Liver (tissue), 9 donors: ENCODE data around the gene TNN. TPM values are rescaled to one million over a fixed set of nuclear protein-coding genes. Genes with fewer than 3 reads are reported as not detected.

Experiments
- DNase-seq: peaks from one replicate; pipeline ENCODE4 v3.0.0-alpha.2; 2017; ENCODE audit warnings: low spot score
- H3K27ac ChIP-seq, 2 donors: one replicate each; pipeline ENCODE4 v1.7.0; 2013; ENCODE audit warnings: inconsistent platforms in 2 of 2, low read length in 2 of 2, control low read depth in 1 of 2, low read depth in 1 of 2, mild to moderate bottlenecking in 1 of 2
- H3K27me3 ChIP-seq, 4 donors: one replicate each; pipeline versions ENCODE4 v1.6.1 to v1.7.0; 2013; ENCODE audit warnings: low read length in 3 of 4, inconsistent platforms in 1 of 4, mild to moderate bottlenecking in 1 of 4, moderate library complexity in 1 of 4; ENCODE audit not compliant: control insufficient read depth in 4 of 4, insufficient read depth in 4 of 4
- H3K36me3 ChIP-seq, 4 donors: one replicate each; pipeline versions ENCODE4 v1.6.1 to v1.7.0; 2013; ENCODE audit warnings: low read length in 3 of 4, mild to moderate bottlenecking in 3 of 4, low read depth in 1 of 4, moderate library complexity in 1 of 4; ENCODE audit not compliant: control insufficient read depth in 4 of 4, insufficient read depth in 3 of 4
- H3K4me1 ChIP-seq, 4 donors: one replicate each; pipeline versions ENCODE4 v1.6.1 to v1.7.0; 2013; ENCODE audit warnings: low read length in 3 of 4, mild to moderate bottlenecking in 3 of 4, moderate library complexity in 1 of 4; ENCODE audit not compliant: control insufficient read depth in 4 of 4, insufficient read depth in 4 of 4
- H3K4me3 ChIP-seq, 3 donors: one replicate each; pipeline versions ENCODE4 v1.6.1 to v1.7.0; 2013; ENCODE audit warnings: low read length in 3 of 3, control low read depth in 1 of 3, low read depth in 1 of 3, mild to moderate bottlenecking in 1 of 3
- H3K9ac ChIP-seq, 2 donors: one replicate each; pipeline ENCODE4 v1.7.0; 2013; ENCODE audit warnings: low read length in 2 of 2, mild to moderate bottlenecking in 2 of 2, moderate library complexity in 2 of 2, control low read depth in 1 of 2, low read depth in 1 of 2
- H3K9me3 ChIP-seq, 4 donors: one replicate each; pipeline versions ENCODE4 v1.6.1 to v1.7.0; 2013; ENCODE audit warnings: low read length in 3 of 4; ENCODE audit not compliant: control insufficient read depth in 4 of 4
- ATF3 ChIP-seq: IDR thresholded peaks from 2 replicates; pipeline ENCODE4 v1.6.1; 2016; ENCODE audit warnings: antibody characterized with exemption
- EGR1 ChIP-seq, 2 donors: IDR thresholded peaks; 2 replicates each; pipeline ENCODE4 v1.6.1; 2016 to 2018; ENCODE audit warnings: antibody characterized with exemption in 2 of 2, low read depth in 2 of 2
- FOXA1 ChIP-seq: IDR thresholded peaks from 2 replicates; pipeline ENCODE4 v1.6.1; 2016; ENCODE audit warnings: antibody characterized with exemption
- GABPA ChIP-seq, 2 donors: IDR thresholded peaks in 1 of 2; conservative IDR thresholded peaks in 1 of 2; 2 replicates each; pipeline ENCODE4 v1.6.1; 2016; ENCODE audit warnings: antibody characterized with exemption in 2 of 2, mild to moderate bottlenecking in 1 of 2, moderate library complexity in 1 of 2
- HNF4A ChIP-seq, 2 donors: conservative IDR thresholded peaks; 2 replicates each; pipeline ENCODE4 v1.6.1; 2016; ENCODE audit warnings: antibody characterized with exemption in 2 of 2, mild to moderate bottlenecking in 2 of 2
- HNF4G ChIP-seq: IDR thresholded peaks from 2 replicates; pipeline ENCODE4 v1.6.1; 2016; ENCODE audit warnings: antibody characterized with exemption
- NR2F2 ChIP-seq: IDR thresholded peaks from 2 replicates; pipeline ENCODE4 v1.6.1; 2016; ENCODE audit warnings: antibody characterized with exemption
- RAD21 ChIP-seq, 2 donors: IDR thresholded peaks; 2 replicates each; pipeline ENCODE4 v1.6.1; 2016; ENCODE audit warnings: antibody characterized with exemption in 2 of 2, mild to moderate bottlenecking in 2 of 2
- REST ChIP-seq: IDR thresholded peaks from 2 replicates; pipeline ENCODE4 v1.6.1; 2016; ENCODE audit warnings: antibody characterized with exemption, mild to moderate bottlenecking
- RXRA ChIP-seq, 2 donors: IDR thresholded peaks; 2 replicates each; pipeline ENCODE4 v1.6.1; 2017 to 2018; ENCODE audit warnings: antibody characterized with exemption in 2 of 2, mild to moderate bottlenecking in 1 of 2
- SP1 ChIP-seq: IDR thresholded peaks from 2 replicates; pipeline ENCODE4 v1.6.1; 2018; ENCODE audit warnings: antibody characterized with exemption, mild to moderate bottlenecking
- TAF1 ChIP-seq: conservative IDR thresholded peaks from 2 replicates; pipeline ENCODE4 v1.6.1; 2016; ENCODE audit warnings: antibody characterized with exemption, mild to moderate bottlenecking
- YY1 ChIP-seq: IDR thresholded peaks from 2 replicates; pipeline ENCODE4 v1.6.1; 2016; ENCODE audit warnings: antibody characterized with exemption, mild to moderate bottlenecking
- WGBS: extraction: QIAGEN DNeasy Blood & Tissue Kit; methylation state at CpG from one replicate; pipeline ENCODE4 v1.1.7; 2013; 5-methylcytosine and 5-hydroxymethylcytosine counted together
- polyA plus RNA-seq, 2 donors: library from polyadenylated mRNA; stranded (reverse) in 1 of 2; unstranded in 1 of 2; fragments of 200-250 nt in 1 of 2; fragments of >200 nt in 1 of 2; fragmentation: Nextera tagmentation in 1 of 2; extraction: Ambion mirVana in 1 of 2; gene quantifications; one replicate each; pipeline versions ENCODE4 v1.2.1 to v1.2.3, GENCODE V29; 2013 to 2015
- total RNA-seq, 2 donors: library from RNA; depleted of rRNA; stranded (reverse); fragments of >200 nt; gene quantifications; one replicate each; pipeline ENCODE4 v1.2.3, GENCODE V29; 2014
- TF ChIP-seq, protein P1 (sequence below): fragments of 150-350 bp; IDR thresholded peaks from 2 replicates; pipeline ENCODE4 v1.5.1; 2017; ENCODE audit warnings: improper control_type of control experiment, low read depth, low read length; ENCODE audit not compliant: missing input control
- TF ChIP-seq, protein P2 (sequence below): IDR thresholded peaks from 2 replicates; pipeline ENCODE4 v1.6.1; 2016; ENCODE audit warnings: antibody characterized with exemption
- TF ChIP-seq, protein P3 (sequence below): IDR thresholded peaks from 2 replicates; pipeline ENCODE4 v1.6.1; 2016; ENCODE audit warnings: antibody characterized with exemption
- donor health status: healthy.
- donor health status: healthy.
- donor health status: healthy.
- donor health status: healthy.
- donor health status: healthy.

Gene TNN
- total and polyA plus RNA-seq, 4 donors, result 0.11 to 1.8 (median 0.80) TPM

DNA sequence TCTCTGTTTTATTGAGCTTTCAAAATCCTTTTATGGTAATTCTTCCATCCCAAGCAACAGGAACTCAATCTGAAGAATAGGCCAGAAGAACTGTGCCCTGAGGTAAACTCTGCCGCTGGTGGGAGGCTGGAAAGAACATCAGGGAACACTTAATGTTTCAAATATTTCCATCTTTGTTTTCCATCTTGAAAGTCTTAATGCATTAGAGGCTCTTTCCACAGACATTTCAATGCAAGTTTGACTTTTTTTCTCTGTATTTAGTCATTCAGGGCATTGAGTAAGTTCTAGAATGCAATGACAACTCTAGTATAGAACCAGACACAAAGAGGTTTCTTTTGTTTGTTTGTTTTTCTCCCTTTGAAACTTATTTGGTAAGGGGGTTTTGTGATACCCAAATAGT, 63.5 kb downstream of the TNN start:
- Histone ChIP-seq H3K27me3 (no peaks in the 10 kb centered on the region), H3K9me3 (no peaks in the 10 kb centered on the region), H3K4me1 (peaks cover 5 to 36% (median 24%) of the 10 kb centered on the region in 4 donors), H3K4me3 (no peak overlapping the region), H3K27ac (no peak overlapping the region), H3K36me3 (no peaks in the 10 kb centered on the region), H3K9ac (no peak overlapping the region)
- WGBS, result 83% methylated on average over 1 of the region's 1 CpG
- TF ChIP-seq EGR1 (IDR thresholded peaks at IDR 0.05; ENCODE audit: low read depth in 2 of 2) (no peak), HNF4A (conservative IDR thresholded peaks at IDR 0.05) (no peak), NR2F2 (no peak), YY1 (no peak), HNF4G (no peak), ATF3 (no peak), TAF1 (no peak), RAD21 (IDR thresholded peaks at IDR 0.05) (no peak)
- TF ChIP-seq, protein P1, sequence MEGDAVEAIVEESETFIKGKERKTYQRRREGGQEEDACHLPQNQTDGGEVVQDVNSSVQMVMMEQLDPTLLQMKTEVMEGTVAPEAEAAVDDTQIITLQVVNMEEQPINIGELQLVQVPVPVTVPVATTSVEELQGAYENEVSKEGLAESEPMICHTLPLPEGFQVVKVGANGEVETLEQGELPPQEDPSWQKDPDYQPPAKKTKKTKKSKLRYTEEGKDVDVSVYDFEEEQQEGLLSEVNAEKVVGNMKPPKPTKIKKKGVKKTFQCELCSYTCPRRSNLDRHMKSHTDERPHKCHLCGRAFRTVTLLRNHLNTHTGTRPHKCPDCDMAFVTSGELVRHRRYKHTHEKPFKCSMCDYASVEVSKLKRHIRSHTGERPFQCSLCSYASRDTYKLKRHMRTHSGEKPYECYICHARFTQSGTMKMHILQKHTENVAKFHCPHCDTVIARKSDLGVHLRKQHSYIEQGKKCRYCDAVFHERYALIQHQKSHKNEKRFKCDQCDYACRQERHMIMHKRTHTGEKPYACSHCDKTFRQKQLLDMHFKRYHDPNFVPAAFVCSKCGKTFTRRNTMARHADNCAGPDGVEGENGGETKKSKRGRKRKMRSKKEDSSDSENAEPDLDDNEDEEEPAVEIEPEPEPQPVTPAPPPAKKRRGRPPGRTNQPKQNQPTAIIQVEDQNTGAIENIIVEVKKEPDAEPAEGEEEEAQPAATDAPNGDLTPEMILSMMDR, result no peak
- TF ChIP-seq, protein P2, sequence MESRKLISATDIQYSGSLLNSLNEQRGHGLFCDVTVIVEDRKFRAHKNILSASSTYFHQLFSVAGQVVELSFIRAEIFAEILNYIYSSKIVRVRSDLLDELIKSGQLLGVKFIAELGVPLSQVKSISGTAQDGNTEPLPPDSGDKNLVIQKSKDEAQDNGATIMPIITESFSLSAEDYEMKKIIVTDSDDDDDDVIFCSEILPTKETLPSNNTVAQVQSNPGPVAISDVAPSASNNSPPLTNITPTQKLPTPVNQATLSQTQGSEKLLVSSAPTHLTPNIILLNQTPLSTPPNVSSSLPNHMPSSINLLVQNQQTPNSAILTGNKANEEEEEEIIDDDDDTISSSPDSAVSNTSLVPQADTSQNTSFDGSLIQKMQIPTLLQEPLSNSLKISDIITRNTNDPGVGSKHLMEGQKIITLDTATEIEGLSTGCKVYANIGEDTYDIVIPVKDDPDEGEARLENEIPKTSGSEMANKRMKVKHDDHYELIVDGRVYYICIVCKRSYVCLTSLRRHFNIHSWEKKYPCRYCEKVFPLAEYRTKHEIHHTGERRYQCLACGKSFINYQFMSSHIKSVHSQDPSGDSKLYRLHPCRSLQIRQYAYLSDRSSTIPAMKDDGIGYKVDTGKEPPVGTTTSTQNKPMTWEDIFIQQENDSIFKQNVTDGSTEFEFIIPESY, result no peak
- DNase-seq, result no peak

GRCh38 chr1:175132436-175132835, 64.8 kb downstream of the TNN start:
- Histone ChIP-seq H3K36me3 (no peaks in the 10 kb centered on the region), H3K27me3 (no peaks in the 10 kb centered on the region), H3K27ac (no peak overlapping the region), H3K9ac (no peak overlapping the region), H3K4me3 (no peak overlapping the region), H3K4me1 (peaks cover 5 to 37% (median 27%) of the 10 kb centered on the region in 4 donors), H3K9me3 (no peaks in the 10 kb centered on the region)
- WGBS, result 80% methylated on average over 1 of the region's 1 CpG
- no peak for DNase-seq
- TF ChIP-seq, protein P3, sequence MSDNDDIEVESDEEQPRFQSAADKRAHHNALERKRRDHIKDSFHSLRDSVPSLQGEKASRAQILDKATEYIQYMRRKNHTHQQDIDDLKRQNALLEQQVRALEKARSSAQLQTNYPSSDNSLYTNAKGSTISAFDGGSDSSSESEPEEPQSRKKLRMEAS, result no peak
- TF ChIP-seq, protein P1, result no peak
- no peak for TF ChIP-seq ATF3
- TF ChIP-seq YY1, result no peak
- TF ChIP-seq, protein P2, result no peak
- no peak for TF ChIP-seq FOXA1
- no peak for TF ChIP-seq RAD21 (IDR thresholded peaks at IDR 0.05)
- TF ChIP-seq RXRA (IDR thresholded peaks at IDR 0.05), result no peak
- no peak for TF ChIP-seq TAF1
- no peak for TF ChIP-seq GABPA (IDR thresholded peaks at IDR 0.05 in 1 of 2, conservative IDR thresholded peaks at IDR 0.05 in 1 of 2)
- no peak for TF ChIP-seq SP1
- no peak for TF ChIP-seq HNF4G
- no peak for TF ChIP-seq REST
- TF ChIP-seq NR2F2, result no peak
- TF ChIP-seq HNF4A (conservative IDR thresholded peaks at IDR 0.05), result no peak
- no peak for TF ChIP-seq EGR1 (IDR thresholded peaks at IDR 0.05; ENCODE audit: low read depth in 2 of 2)
